Astrocyte (in vitro differentiated cells and primary cell): ENCODE data around the gene TEKT5. TPM values are rescaled to one million over a fixed set of nuclear protein-coding genes. Genes with fewer than 3 reads are reported as not detected.

ENCODE experiments used
- DNase-seq: peaks from one replicate; pipeline ENCODE4 v3.0.0-alpha.2; 2010; ENCODE audit warnings: low read depth
- FAIRE-seq: peaks from 2 replicates; lab custom pipeline; 2011; peaks lifted over from hg19 to GRCh38; lab: Jason Lieb, UNC
- H2AFZ ChIP-seq: 2 replicates; pipeline ENCODE4 v1.6.0; 2012; ENCODE audit warnings: low read depth, low read length, inconsistent platforms
- H3K27ac ChIP-seq: 2 replicates; pipeline ENCODE4 v1.5.1; 2011; ENCODE audit warnings: low read depth, low read length, inconsistent platforms
- H3K27me3 ChIP-seq: 2 replicates; pipeline ENCODE4 v1.6.0; 2011; ENCODE audit warnings: low read length, inconsistent platforms; ENCODE audit not compliant: insufficient read depth
- H3K36me3 ChIP-seq: 2 replicates; pipeline ENCODE4 v1.5.1; 2011; ENCODE audit warnings: low read length, inconsistent platforms; ENCODE audit not compliant: insufficient read depth
- H3K4me1 ChIP-seq: 2 replicates; pipeline ENCODE4 v1.5.1; 2011; ENCODE audit warnings: low read length, inconsistent platforms; ENCODE audit not compliant: insufficient read depth
- H3K4me2 ChIP-seq: 2 replicates; pipeline ENCODE4 v1.6.0; 2012; ENCODE audit warnings: low read length, inconsistent platforms
- H3K4me3 ChIP-seq: 2 replicates; pipeline ENCODE4 v1.5.1; 2011; ENCODE audit warnings: low read depth, mild to moderate bottlenecking, low read length, inconsistent platforms; ENCODE audit not compliant: insufficient read depth
- H3K79me2 ChIP-seq: 2 replicates; pipeline ENCODE4 v1.6.0; 2012; ENCODE audit warnings: mild to moderate bottlenecking, low read length, inconsistent platforms; ENCODE audit not compliant: insufficient read depth
- H3K9ac ChIP-seq: 2 replicates; pipeline ENCODE4 v1.6.0; 2012; ENCODE audit warnings: mild to moderate bottlenecking, low read length, inconsistent platforms
- H3K9me3 ChIP-seq: 2 replicates; pipeline ENCODE4 v1.5.1; 2012; ENCODE audit warnings: low read depth, mild to moderate bottlenecking, low read length, inconsistent platforms; ENCODE audit not compliant: insufficient read depth
- H4K20me1 ChIP-seq: 2 replicates; pipeline ENCODE4 v1.6.0; 2012; ENCODE audit warnings: low read length, inconsistent platforms; ENCODE audit not compliant: insufficient read depth
- H3K27ac Mint-ChIP-seq: one replicate; pipeline ENCODE4 v1.8.0; 2021; ENCODE audit warnings: mild to moderate bottlenecking, mixed read lengths; ENCODE audit not compliant: unreplicated experiment
- H3K27me3 Mint-ChIP-seq: one replicate; pipeline ENCODE4 v1.8.0; 2021; ENCODE audit warnings: low read depth, mixed read lengths; ENCODE audit not compliant: unreplicated experiment
- H3K36me3 Mint-ChIP-seq: one replicate; pipeline ENCODE4 v1.8.0; 2021; ENCODE audit warnings: low read depth, mixed read lengths; ENCODE audit not compliant: unreplicated experiment
- H3K4me1 Mint-ChIP-seq: one replicate; pipeline ENCODE4 v1.8.0; 2021; ENCODE audit warnings: low read depth, mixed read lengths; ENCODE audit not compliant: unreplicated experiment
- H3K4me3 Mint-ChIP-seq: one replicate; pipeline ENCODE4 v1.8.0; 2021; ENCODE audit warnings: mild to moderate bottlenecking, moderate library complexity, mixed read lengths; ENCODE audit not compliant: unreplicated experiment
- H3K9me3 Mint-ChIP-seq: one replicate; pipeline ENCODE4 v1.8.0; 2021; ENCODE audit warnings: mild to moderate bottlenecking, mixed read lengths; ENCODE audit not compliant: unreplicated experiment
- CTCF ChIP-seq: IDR thresholded peaks from 2 replicates; pipeline ENCODE4 v1.5.1; 2011; ENCODE audit warnings: low read depth, mild to moderate bottlenecking, inconsistent platforms, low read length, moderate library complexity; ENCODE audit not compliant: insufficient read depth
- EZH2 ChIP-seq: IDR thresholded peaks from 2 replicates; pipeline ENCODE4 v1.6.1; 2012; ENCODE audit warnings: mild to moderate bottlenecking, low read length, inconsistent platforms; ENCODE audit not compliant: insufficient read depth
- total RNA-seq: library from RNA; stranded (reverse); gene quantifications from 2 replicates; pipeline ENCODE4 v1.2.1, GENCODE V29; 2021

Gene TEKT5
- total RNA-seq, 1 donor from 2014 or later = not detected

- no peaks in the 10 kb centered on the region for H3K36me3 Mint-ChIP-seq
- Histone ChIP-seq H3K4me1 (no peaks in the 10 kb centered on the region), H3K9ac (no peak overlapping the region), H3K79me2 (no peaks in the 10 kb centered on the region), H3K27ac (no peak overlapping the region), H3K9me3 (no peaks in the 10 kb centered on the region), H3K36me3 (no peaks in the 10 kb centered on the region), H3K27me3 (no peaks in the 10 kb centered on the region), H3K4me3 (no peak overlapping the region), H4K20me1 (no peaks in the 10 kb centered on the region), H2AFZ (no peak overlapping the region), H3K4me2 (no peak overlapping the region)
- no peak for DNase-seq
- H3K27ac Mint-ChIP-seq = no peak overlapping the region
- FAIRE-seq = no peak
- peaks cover 4% of the 10 kb centered on the region for H3K4me1 Mint-ChIP-seq
- no peaks in the 10 kb centered on the region for H3K9me3 Mint-ChIP-seq
- peaks cover 23% of the 10 kb centered on the region for H3K27me3 Mint-ChIP-seq
- no peak overlapping the region for H3K4me3 Mint-ChIP-seq
- TF ChIP-seq EZH2 = no peak
- TF ChIP-seq CTCF = no peak
These were observed 27.5 kb downstream of the TEKT5 start for GRCh38 chr16:10667239-10667638.

- H3K4me1 Mint-ChIP-seq = peaks cover 4% of the 10 kb centered on the region
These were observed 28.4 kb downstream of the TEKT5 start for GRCh38 chr16:10666291-10666690.

More at GRCh38 chr16:10666291-10666690, 28.4 kb downstream of the TEKT5 start:
- no peak for FAIRE-seq
- TF ChIP-seq CTCF (no peak), EZH2 (no peak)
- Histone ChIP-seq H3K4me3 (no peak overlapping the region), H3K79me2 (no peaks in the 10 kb centered on the region), H3K4me2 (no peak overlapping the region), H3K4me1 (no peaks in the 10 kb centered on the region), H2AFZ (no peak overlapping the region), H3K9me3 (no peaks in the 10 kb centered on the region), H3K36me3 (no peaks in the 10 kb centered on the region), H3K9ac (no peak overlapping the region), H4K20me1 (no peaks in the 10 kb centered on the region), H3K27me3 (peaks cover 3% of the 10 kb centered on the region), H3K27ac (no peak overlapping the region)
- H3K27ac Mint-ChIP-seq = no peak overlapping the region
- H3K4me3 Mint-ChIP-seq = no peak overlapping the region
- H3K36me3 Mint-ChIP-seq = no peaks in the 10 kb centered on the region
- DNase-seq = no peak
- H3K27me3 Mint-ChIP-seq = peaks cover 22% of the 10 kb centered on the region
- no peaks in the 10 kb centered on the region for H3K9me3 Mint-ChIP-seq
